ENCODE results near the gene FAM222A. TPM values are rescaled to one million over a fixed set of nuclear protein-coding genes. Genes with fewer than 3 reads are reported as not detected.

FAM222A gene
- total RNA-seq, 1 donor from 2014 or later, result 0.73 TPM

- DNase-seq (ENCODE audit: low spot score), result no peak
Observed at GRCh38 chr12:109797905-109798669, 84.5 kb downstream of the FAM222A start.

DNA sequence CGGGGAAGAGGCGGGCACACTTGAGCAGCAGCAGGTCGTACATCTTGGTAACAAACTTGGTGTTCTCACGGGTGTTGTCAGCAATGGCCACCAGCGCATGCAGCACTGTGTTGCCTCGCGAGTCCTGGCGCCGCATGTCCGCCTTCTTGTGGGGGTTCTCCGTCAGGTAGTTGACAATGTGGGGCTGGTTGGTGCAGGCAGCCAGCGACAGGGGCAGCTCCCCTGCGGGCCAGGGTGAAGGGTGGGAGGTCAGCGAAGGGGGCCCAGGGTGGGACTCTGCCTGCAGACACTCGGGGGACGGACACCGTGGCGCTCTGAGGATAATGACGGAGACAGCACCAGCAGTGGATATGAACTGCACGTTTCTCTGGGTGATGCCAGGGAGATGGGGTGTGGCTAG lies 85.1 kb downstream of the FAM222A start:
- no peak for DNase-seq (ENCODE audit: low spot score)

GRCh38 chr12:109800536-109800935 lies 86.9 kb downstream of the FAM222A start:
- DNase-seq (ENCODE audit: low spot score), result no peak

- no peak for DNase-seq (ENCODE audit: low spot score)
Observed at GRCh38 chr12:109802828-109803227, 89.2 kb downstream of the FAM222A start.

DNA sequence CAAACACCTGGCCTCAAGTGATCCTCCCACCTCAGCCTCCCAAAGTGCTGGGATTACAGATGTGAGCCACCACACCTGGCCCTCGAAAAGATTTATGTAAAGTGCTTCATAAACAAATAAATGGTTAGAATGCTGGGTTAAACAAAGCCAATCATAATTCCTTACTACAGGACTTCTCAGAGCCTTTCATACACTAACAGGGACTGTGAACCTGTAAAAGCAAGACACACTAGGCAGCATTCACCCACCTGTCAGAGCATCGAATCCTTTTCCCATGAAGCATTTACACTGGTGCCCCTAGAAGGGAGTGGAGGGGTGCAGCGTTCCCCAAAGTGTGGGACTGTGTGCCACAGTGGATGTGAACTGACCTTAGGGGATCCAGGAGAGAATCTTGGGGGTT lies 90.1 kb downstream of the FAM222A start:
- DNase-seq (ENCODE audit: low spot score), result no peak

- DNase-seq (ENCODE audit: low spot score), result peak; percentile 74
Observed at GRCh38 chr12:109804820-109805761, 91.5 kb downstream of the FAM222A start.

GRCh38 chr12:109807954-109808643 lies 94.5 kb downstream of the FAM222A start:
- no peak for DNase-seq (ENCODE audit: low spot score)

GRCh38 chr12:109808876-109809646 lies 95.4 kb downstream of the FAM222A start:
- no peak for DNase-seq (ENCODE audit: low spot score)

DNA sequence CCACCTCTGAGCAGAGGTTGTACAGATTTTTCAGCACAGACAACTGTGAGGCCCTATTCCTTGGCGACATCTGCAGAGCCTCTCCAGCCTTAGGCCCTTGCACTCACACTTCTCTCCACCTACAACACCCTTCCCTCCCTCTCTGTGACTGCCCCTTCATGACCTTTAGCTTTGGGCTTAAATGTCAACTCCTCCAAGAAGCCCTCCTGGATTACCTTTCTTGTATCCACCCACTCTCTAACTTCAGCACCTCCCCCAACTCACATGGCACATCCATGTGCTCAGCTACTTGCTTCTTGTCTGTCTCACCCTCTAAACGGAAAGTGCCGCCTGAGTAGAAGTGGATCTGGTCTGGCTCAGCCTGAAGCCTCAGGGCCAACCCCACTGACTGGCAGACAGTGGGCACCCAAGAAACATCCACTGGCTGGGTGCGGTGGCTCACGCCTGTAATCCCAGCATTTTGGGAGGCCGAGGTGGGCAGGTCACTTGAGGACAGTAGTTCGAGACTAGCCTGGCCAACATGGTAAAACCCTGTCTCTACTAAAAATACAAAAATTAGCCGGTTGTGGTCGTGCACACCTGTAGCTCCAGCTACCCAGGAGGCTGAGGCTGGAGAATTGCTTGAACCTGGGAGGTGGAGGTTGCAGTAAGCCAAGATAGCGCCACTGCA lies 97.5 kb downstream of the FAM222A start:
- DNase-seq (ENCODE audit: low spot score), result no peak

DNA sequence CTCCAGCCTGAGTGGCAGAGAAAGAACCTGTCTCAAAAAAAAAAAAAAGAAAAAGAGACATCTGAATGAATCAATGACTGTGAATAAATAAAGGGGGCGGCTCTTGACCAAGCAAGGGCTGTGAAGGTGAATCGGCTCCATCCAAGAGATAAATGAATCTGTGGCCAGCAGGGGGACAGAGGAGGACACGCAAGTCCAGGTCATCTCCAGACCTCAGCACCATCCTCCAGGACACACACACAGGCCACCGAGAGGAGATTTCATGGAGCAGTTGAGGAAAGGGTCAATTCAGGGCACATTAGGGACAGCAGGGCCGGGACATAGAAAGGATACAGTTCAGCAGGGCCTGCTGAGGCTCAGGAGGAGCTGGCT lies 98.0 kb downstream of the FAM222A start:
- DNase-seq (ENCODE audit: low spot score), result no peak

DNA sequence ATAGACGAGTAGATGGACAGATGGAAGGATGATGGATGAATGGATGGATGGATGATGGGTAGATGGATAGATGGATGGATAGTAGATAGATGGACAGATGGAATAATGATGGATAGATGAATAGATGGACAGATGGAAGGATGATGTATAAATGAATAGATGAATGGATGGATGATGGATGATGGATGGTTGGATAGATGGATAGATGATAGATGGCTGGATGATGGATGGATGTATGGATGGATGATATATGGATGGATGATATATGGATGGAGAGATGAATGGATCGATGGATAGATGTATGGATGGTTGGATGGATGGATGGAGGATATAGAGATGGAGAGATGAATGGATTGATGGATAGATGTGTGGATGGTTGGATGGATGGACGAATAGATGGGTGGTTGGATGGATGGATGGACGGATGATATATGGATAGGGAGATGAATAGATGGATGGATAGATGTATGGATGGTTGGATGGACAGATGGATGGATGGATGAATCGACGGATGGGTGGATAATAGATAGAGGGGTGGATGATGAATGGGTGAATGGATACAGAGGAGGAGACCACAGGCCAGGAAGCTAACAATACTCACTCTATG lies 100.3 kb downstream of the FAM222A start:
- DNase-seq (ENCODE audit: low spot score), result no peak

DNA sequence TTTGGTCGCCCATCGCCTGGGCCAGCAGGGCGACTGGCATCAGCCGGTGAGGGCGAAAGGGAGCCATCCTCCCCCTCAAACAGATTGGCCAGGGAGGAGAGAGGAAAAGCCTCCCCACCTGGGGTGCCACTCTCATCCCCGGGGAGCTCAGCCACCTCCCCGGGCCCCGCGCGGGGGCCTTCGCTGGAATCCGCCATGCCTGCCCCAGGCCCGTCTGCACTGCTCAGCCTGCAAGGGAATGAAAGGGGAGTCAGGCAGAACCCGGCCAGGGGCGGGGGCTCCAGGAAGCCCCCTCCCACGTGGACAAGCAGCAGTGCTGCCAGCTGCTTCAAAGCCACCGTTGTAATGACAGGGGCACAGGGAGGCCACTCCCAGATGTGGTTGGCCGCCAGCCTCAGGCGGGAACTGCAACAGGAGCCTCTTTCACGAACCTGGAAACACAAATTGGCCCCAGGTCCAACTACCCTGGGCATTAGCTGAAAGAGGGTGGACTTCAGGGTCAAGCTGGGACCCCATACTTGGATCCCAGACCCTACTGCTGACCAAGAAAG lies 101.0 kb downstream of the FAM222A start:
- DNase-seq (ENCODE audit: low spot score), result no peak

- DNase-seq (ENCODE audit: low spot score), result no peak
Observed at GRCh38 chr12:109815225-109815624, 101.6 kb downstream of the FAM222A start.

DNA sequence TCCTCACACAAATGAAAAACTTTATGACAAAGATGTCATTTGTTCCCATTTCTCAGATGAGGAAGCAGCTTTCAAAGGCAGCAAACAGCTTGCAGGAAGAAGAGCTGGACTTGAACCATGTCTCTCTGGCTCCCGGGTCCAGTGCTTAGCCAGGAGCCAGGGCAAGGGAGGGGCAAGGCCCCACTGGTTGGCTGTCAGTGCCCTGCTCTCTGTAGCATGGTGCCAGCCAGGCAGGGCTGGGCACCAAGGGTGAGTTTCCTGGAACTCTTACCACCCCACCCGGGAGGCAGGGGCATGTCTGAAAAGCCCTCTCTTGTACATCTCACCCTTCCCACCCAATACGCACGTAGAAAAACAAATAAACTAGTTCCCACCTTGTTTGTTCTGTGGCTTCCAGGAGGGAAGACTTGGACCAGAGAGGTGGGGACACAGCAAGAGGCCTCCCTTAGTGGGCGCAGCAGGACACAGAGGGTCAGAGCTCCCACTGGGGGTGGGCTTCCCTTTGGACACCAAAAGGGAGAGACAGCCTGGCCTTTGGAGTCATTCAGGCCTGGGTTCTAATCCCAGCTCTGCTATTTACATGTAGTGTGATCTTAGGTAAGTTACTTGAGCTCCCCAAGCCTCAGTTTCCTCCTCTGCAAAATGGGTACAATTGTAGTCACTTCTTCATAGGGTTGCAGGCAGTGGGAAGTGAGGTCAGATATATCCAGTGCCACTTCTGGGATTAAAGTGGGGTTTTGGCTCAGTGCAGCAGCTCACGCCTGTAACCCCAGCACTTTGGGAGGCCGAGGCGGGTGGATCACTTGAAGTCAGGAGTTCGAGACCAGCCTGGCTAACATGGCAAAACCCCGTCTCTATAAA lies 102.4 kb downstream of the FAM222A start:
- DNase-seq (ENCODE audit: low spot score), result no peak

DNA sequence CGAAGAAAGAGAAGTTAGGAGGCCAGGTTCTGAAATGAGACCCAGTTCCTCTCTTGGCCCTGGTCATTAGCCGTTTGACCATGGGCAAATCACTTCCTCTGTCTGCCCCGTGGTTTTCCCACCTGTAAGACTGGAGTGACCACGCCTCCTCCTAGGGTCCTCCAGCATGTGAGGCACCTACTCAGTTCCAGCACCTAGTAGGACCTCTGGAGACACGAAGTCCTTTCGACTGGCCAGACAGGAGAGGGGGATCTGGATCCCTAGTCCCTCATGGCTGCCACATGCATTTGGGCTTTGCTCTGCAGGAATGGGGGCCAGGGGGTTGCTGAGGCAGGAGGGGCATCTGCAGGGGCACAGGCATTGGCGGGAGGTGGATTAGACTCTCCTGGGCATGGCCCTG lies 103.2 kb downstream of the FAM222A start:
- DNase-seq (ENCODE audit: low spot score), result no peak

DNA sequence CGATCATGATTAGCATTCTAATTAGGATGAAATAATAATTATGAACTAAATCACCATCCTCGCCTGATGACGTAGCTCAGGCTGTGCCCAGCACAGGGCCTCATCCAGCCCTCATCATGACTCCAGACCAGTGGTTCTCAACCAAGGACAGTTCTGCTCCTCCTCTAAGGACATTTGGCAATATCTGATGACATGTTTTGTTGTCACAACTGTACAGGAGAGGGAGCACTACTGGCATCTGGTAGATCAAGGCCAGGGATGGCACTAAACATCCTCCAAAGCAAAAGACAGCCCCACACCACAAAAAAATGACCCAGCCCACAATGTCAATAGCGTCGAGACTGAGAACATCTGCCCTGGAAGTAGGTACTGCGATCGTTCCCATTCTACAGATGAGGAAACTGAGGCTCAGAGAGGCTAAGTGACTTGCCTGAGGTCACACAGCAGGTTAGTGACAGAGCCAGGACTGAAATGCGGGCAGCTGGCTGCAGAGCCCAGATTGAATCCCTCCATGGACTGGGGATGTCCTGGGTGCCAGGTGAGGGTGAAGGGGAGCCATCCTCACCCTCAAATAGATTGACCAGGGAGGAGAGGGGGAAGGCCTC lies 104.1 kb downstream of the FAM222A start:
- DNase-seq (ENCODE audit: low spot score), result no peak

- DNase-seq (ENCODE audit: low spot score), result no peak
Observed at GRCh38 chr12:109818253-109818652, 104.6 kb downstream of the FAM222A start.

- DNase-seq (ENCODE audit: low spot score), result no peak
Observed at GRCh38 chr12:109818905-109819500, 105.4 kb downstream of the FAM222A start.
